Thyroid gland (tissue), 4 donors: ENCODE measurements around the gene CCT8.

Experiments used
- POLR2A ChIP-seq, 2 donors: fragments of 450-650 bp; IDR thresholded peaks; one replicate each; pipeline ENCODE4 v1.6.1; 2017; ENCODE audit warnings: antibody characterized with exemption in 2 of 2, mild to moderate bottlenecking in 2 of 2, moderate library complexity in 1 of 2
- TF ChIP-seq, protein P1 (sequence below), 6 experiments: fragments of 200-600 bp in 3 of 6; fragments of 450-650 bp in 3 of 6; sonication (generic) in 3 of 6; IDR thresholded peaks; one replicate each; pipeline ENCODE4 v1.5.1; 2016 to 2019; ENCODE audit warnings: antibody characterized with exemption in 6 of 6, mild to moderate bottlenecking in 2 of 6, inconsistent platforms in 1 of 6, moderate library complexity in 1 of 6

DNA sequence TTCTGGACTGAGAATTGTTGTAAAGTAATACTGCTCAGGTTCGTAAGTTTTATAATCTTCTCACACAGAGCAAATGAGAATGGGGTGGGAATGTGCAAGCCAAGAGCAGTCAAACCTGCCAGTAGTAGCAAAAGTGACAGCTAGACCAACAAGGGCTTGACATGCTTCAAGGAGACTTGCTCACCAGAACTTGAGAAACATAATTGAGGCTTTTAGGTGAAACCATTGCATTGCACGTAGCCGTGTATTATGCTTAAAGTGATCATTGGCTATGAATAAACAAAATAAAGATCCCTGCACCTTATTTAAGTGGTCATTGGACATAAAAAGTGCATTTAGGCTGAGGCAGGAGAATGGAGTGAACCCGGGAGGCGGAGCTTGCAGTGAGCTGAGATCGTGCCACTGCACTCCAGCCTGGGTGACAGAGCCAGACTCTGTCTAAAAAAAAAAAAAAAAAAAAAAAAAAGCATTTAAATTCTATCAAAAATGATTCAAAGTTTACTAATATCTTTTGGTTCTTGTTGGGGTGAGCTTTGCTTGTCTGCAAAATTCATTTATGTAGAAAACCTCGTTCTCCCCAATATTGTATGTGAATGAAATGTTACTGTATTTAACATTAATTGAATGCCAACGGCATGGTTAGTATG is 11.8 kb upstream of the CCT8 start:
- no peak for TF ChIP-seq POLR2A (IDR thresholded peaks at IDR 0.05)
- TF ChIP-seq, protein P1, sequence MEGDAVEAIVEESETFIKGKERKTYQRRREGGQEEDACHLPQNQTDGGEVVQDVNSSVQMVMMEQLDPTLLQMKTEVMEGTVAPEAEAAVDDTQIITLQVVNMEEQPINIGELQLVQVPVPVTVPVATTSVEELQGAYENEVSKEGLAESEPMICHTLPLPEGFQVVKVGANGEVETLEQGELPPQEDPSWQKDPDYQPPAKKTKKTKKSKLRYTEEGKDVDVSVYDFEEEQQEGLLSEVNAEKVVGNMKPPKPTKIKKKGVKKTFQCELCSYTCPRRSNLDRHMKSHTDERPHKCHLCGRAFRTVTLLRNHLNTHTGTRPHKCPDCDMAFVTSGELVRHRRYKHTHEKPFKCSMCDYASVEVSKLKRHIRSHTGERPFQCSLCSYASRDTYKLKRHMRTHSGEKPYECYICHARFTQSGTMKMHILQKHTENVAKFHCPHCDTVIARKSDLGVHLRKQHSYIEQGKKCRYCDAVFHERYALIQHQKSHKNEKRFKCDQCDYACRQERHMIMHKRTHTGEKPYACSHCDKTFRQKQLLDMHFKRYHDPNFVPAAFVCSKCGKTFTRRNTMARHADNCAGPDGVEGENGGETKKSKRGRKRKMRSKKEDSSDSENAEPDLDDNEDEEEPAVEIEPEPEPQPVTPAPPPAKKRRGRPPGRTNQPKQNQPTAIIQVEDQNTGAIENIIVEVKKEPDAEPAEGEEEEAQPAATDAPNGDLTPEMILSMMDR (IDR thresholded peaks at IDR 0.05): no peak
